Right lobe of liver (tissue), 6 donors: ENCODE results near the gene RCAN1. TPM values are rescaled to one million over a fixed set of nuclear protein-coding genes. Genes with fewer than 3 reads are reported as not detected.

ENCODE experiments used
- ATAC-seq, 4 donors: fragments of 200-7000 bp; cut with Tn5 transposase; one replicate each; pipeline ENCODE4 v1.9.1; 2020; ENCODE audit warnings: mild to moderate bottlenecking in 4 of 4, moderate library complexity in 4 of 4
- DNase-seq, 3 donors: peaks; one replicate each; pipeline ENCODE4 v3.0.0-alpha.2; 2020
- H3K27ac ChIP-seq, 3 donors: fragments of 200-600 bp; one replicate each; pipeline ENCODE4 v1.8.0; 2022
- H3K27me3 ChIP-seq, 2 donors: fragments of 200-600 bp; one replicate each; pipeline ENCODE4 v1.8.0; 2022
- H3K36me3 ChIP-seq, 4 donors: fragments of 200-600 bp; sonication (generic) in 1 of 4; one replicate each; pipeline versions ENCODE4 v1.5.1 to v1.8.0; 2017 to 2022; ENCODE audit warnings: control low read depth in 1 of 4
- H3K4me1 ChIP-seq, 4 donors: fragments of 200-600 bp; sonication (generic) in 1 of 4; one replicate each; pipeline versions ENCODE4 v1.5.1 to v1.8.0; 2017 to 2022; ENCODE audit warnings: control low read depth in 1 of 4
- H3K4me3 ChIP-seq, 3 donors: fragments of 200-600 bp; one replicate each; pipeline ENCODE4 v1.8.0; 2022
- H3K9me3 ChIP-seq, 4 donors: fragments of 200-600 bp; sonication (generic) in 1 of 4; one replicate each; pipeline versions ENCODE4 v1.5.1 to v1.8.0; 2017 to 2022; ENCODE audit warnings: control low read depth in 1 of 4
- POLR2A ChIP-seq: fragments of 450-650 bp; IDR thresholded peaks from one replicate; pipeline ENCODE4 v1.6.1; 2017; ENCODE audit warnings: antibody characterized with exemption, mild to moderate bottlenecking
- WGBS: methylation state at CpG from one replicate; pipeline ENCODE4 v1.1.6; 2018; ENCODE audit warnings: low coverage, low lambda C conversion rate; ENCODE audit not compliant: insufficient coverage; ENCODE audit errors: missing lambda C conversion rate; 5-methylcytosine and 5-hydroxymethylcytosine counted together
- intact Hi-C, 2 donors: fragments of 100-400 bp; cut with DNase I; formaldehyde crosslinking; loops; one replicate each; pipeline versions ENCODE4 v1.11.2 to v1.14.1; 2022
- total RNA-seq, 6 experiments: library from RNA; depleted of rRNA in 2 of 6; stranded (reverse); fragments of >200 nt in 2 of 6; fragmentation: NEBNext Ultra II Directional in 3 of 6; extraction: Animal tissue kit (Norgen Biotek cat#: 25700) in 3 of 6; gene quantifications; one replicate each; pipeline versions ENCODE4 v1.1.0 to v1.2.4, GENCODE V29; 2016 to 2023
- TF ChIP-seq, protein P1 (sequence below), 4 donors: fragments of 200-600 bp in 3 of 4; fragments of 450-650 bp in 1 of 4; IDR thresholded peaks; one replicate each; pipeline versions ENCODE4 v1.5.1 to v1.8.0; 2016 to 2022; ENCODE audit warnings: antibody characterized with exemption in 4 of 4, mild to moderate bottlenecking in 2 of 4
- donor health status: DM: no; HTN: yes; CAD: no.
- donor health status: DM: no; HTN: no; CAD: no.
- donor health status: DM: no; HTN: no; CAD: no.
- donor health status: DM: no; HTN: yes; CAD: no.
- donor health status: DM: no; HTN: yes; CAD: no.

The RCAN1 gene
- total RNA-seq, 6 experiments from 2014 or later = 34.3 to 71.0 (median 55.4) TPM

DNA sequence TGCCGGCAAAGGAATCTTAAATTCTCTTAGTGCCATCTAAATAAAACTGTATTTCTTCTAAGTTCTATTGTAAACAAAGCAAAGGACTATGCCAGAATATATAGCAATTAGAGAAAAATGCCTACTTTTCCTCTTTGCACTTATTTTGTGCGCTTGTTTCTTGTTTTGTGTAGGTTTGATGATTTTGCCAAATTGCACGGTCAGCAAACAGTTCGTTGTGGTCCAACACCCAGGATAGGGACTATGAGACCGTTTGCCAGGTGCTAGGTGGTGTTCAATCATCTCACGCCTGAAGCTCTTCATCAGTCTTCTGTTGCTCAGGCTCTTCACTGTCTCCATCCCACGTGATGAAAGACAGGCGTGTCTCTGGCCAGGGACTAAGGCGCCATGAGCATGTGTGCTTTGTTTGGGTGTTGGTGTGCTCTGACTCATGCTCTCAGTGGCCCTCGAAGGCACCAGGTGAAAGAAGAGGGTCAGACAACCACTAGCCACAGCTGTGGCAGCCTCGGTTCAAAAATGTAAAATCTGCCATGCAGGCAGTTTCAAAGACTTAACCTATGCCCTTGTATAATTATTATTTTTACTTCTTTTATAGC is 66.0 kb downstream of the RCAN1 start:
- intact Hi-C loops = no loop called here
- WGBS = 93% methylated on average over 9 of the region's 11 CpGs
- H3K27me3 ChIP-seq = no peaks in the 10 kb centered on the region
- peaks cover 0 to 22% (median 10%) of the 10 kb centered on the region in 4 donors for H3K4me1 ChIP-seq
- no peak overlapping the region for H3K4me3 ChIP-seq
- DNase-seq (no peak), ATAC-seq (no peak)
- no peak overlapping the region for H3K27ac ChIP-seq
- no peak for TF ChIP-seq POLR2A
- TF ChIP-seq, protein P1, sequence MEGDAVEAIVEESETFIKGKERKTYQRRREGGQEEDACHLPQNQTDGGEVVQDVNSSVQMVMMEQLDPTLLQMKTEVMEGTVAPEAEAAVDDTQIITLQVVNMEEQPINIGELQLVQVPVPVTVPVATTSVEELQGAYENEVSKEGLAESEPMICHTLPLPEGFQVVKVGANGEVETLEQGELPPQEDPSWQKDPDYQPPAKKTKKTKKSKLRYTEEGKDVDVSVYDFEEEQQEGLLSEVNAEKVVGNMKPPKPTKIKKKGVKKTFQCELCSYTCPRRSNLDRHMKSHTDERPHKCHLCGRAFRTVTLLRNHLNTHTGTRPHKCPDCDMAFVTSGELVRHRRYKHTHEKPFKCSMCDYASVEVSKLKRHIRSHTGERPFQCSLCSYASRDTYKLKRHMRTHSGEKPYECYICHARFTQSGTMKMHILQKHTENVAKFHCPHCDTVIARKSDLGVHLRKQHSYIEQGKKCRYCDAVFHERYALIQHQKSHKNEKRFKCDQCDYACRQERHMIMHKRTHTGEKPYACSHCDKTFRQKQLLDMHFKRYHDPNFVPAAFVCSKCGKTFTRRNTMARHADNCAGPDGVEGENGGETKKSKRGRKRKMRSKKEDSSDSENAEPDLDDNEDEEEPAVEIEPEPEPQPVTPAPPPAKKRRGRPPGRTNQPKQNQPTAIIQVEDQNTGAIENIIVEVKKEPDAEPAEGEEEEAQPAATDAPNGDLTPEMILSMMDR (IDR thresholded peaks at IDR 0.05) = no peak
- no peaks in the 10 kb centered on the region for H3K9me3 ChIP-seq
- no peaks in the 10 kb centered on the region for H3K36me3 ChIP-seq

DNA sequence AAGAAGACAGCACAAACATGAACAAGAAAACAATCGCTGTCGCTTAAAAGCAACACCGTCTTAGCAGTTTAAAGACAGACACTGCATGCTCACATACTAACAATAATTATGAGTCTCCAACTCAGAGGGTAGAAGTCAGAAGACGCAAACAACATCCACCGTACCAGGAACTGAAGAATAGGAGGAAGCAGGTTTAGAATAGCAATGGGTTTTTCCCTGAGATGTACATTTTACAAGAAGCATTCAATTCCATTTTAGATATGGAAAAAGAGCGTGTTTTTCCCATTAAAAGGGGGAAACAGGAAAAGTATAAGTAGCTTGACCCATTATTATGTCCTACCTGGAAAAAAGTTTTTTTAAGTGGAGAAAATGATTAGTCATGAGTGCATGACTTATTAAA is 68.4 kb downstream of the RCAN1 start:
- H3K4me3 ChIP-seq = no peak overlapping the region
- H3K4me1 ChIP-seq = peaks cover 0 to 22% (median 12%) of the 10 kb centered on the region in 4 donors
- no peak for DNase-seq
- TF ChIP-seq, protein P1 (IDR thresholded peaks at IDR 0.05) = no peak
- TF ChIP-seq POLR2A = no peak
- intact Hi-C loops = no loop called here
- ATAC-seq = no peak
- H3K9me3 ChIP-seq = no peaks in the 10 kb centered on the region
- H3K27me3 ChIP-seq = no peaks in the 10 kb centered on the region
- no peaks in the 10 kb centered on the region for H3K36me3 ChIP-seq
- H3K27ac ChIP-seq = peak overlapping the region in 1 of 3 donors; percentile 81
- 65% methylated on average over 6 of the region's 6 CpGs for WGBS

DNA sequence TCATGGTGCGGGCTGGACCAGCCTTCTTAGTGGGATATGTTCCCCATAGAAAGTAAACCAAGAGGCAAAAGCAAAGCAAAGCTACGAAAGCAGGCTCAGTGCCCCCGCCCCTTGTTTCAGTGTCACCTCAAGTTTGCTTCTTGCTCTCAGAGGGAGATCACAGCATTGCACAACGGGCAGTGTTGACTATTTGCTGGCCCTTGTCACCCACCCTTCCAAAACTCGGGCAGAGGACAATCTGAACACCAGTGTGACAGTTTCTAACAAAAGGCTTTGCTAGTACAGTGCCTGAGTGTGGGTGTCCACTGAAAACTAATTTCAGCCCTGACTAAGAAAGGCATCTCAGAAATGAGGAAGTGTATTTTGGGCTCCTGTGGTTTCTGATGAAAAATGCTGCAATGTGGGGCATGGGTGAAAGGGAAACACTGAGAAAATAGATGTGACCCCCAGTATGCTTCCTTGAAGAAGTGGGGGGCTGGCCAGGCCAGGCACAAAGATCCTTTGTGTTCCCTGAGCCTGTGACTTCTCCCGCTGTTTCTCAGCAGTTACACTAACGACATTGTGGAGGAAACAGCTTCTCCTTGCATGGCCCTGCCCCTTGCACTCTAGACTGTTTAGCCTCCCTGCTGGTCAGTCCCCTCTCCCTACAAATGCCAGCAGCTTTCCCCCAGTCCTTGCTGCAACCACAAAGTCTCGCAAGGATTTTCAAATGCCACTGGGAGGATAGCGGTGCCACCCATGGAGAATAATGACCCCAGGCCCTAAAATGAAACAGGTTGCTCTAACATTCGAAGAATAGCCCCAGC is 69.6 kb downstream of the RCAN1 start:
- peaks cover 0 to 22% (median 12%) of the 10 kb centered on the region in 4 donors for H3K4me1 ChIP-seq
- H3K36me3 ChIP-seq = no peaks in the 10 kb centered on the region
- H3K4me3 ChIP-seq = no peak overlapping the region
- 17% methylated on average over 9 of the region's 10 CpGs for WGBS
- TF ChIP-seq, protein P1 (IDR thresholded peaks at IDR 0.05) = no peak
- TF ChIP-seq POLR2A = peak; percentile 39
- intact Hi-C loops = no loop called here
- H3K27me3 ChIP-seq = no peaks in the 10 kb centered on the region
- peak; percentile 72 to 85 (median 78) for ATAC-seq
- peak; percentile 65 to 84 (median 68) for DNase-seq
- no peaks in the 10 kb centered on the region for H3K9me3 ChIP-seq
- peak overlapping the region; percentile 66 to 81 (median 79) for H3K27ac ChIP-seq

DNA sequence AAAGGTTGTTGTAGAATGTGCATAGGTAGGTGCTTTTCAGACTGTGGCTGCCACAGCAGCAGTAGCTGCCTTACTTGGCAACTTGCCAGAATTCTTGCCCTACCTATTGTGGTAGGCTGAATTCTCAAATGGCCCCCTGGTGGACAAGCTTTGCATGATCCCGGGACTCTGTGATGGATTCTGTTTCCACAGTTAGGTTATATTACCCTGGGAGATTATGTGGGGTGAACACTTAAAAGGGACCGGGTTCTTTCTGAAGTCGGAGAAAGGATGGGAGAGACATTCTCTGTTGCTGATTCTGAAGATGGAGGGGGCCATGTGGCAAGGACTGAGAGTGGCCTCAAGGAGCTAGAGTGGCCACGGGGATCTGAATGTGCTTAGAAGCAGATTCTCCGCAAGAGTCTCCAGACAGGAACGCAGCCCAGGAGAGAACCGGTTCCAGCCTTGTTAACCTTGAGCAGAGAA is 70.8 kb downstream of the RCAN1 start:
- H3K4me1 ChIP-seq = peaks cover 0 to 22% (median 12%) of the 10 kb centered on the region in 4 donors
- TF ChIP-seq, protein P1 (IDR thresholded peaks at IDR 0.05) = peak; percentile 68 to 88 (median 76)
- no peak for TF ChIP-seq POLR2A
- H3K27me3 ChIP-seq = no peaks in the 10 kb centered on the region

More for the DNA sequence above, 70.8 kb downstream of the RCAN1 start:
- H3K27ac ChIP-seq = peak overlapping the region; percentile 66 to 81 (median 79)
- H3K36me3 ChIP-seq = no peaks in the 10 kb centered on the region
- H3K4me3 ChIP-seq = no peak overlapping the region
- peak; percentile 71 to 91 (median 71) for DNase-seq
- ATAC-seq = peak; percentile 80 to 91 (median 84)
- intact Hi-C loops = no loop called here
- WGBS = 70% methylated on average over 5 of the region's 7 CpGs
- no peaks in the 10 kb centered on the region for H3K9me3 ChIP-seq
